ENCODE measurements around the gene VPS54. TPM values are rescaled to one million over a fixed set of nuclear protein-coding genes. Genes with fewer than 3 reads are reported as not detected.
"Not testable (repeated sequence)": the region's sequence is repeated elsewhere in the genome, so short reads cannot be mapped to it uniquely, and the experiment has no call there.

VPS54 gene
- total and polyA plus RNA-seq, 5 donors = 8.5 to 14.8 (median 13.3) TPM

GRCh38 chr2:64007924-64008323, 11.3 kb downstream of the VPS54 start:
- ATAC-seq (no peak), DNase-seq (no peak)
- H3K27ac ChIP-seq (ENCODE audit: low read length) = no peak overlapping the region
- intact Hi-C loops (cut with DNase I) = no loop called here
- H3K27me3 ChIP-seq (ENCODE audit: control insufficient read depth, insufficient read depth) = no peaks in the 10 kb centered on the region
- 83% methylated on average over 7 of the region's 7 CpGs for WGBS
- peaks cover 5% of the 10 kb centered on the region for H3K4me1 ChIP-seq (ENCODE audit: control insufficient read depth, insufficient read depth, low read length)
- H3K9me3 ChIP-seq (ENCODE audit: control insufficient read depth, low read length) = no peaks in the 10 kb centered on the region
- no peak overlapping the region for H3K4me3 ChIP-seq (ENCODE audit: low read length)

GRCh38 chr2:64005707-64006356, 13.4 kb downstream of the VPS54 start:
- H3K9me3 ChIP-seq (ENCODE audit: control insufficient read depth, low read length) = no peaks in the 10 kb centered on the region
- H3K4me3 ChIP-seq (ENCODE audit: low read length) = no peak overlapping the region
- H3K4me1 ChIP-seq (ENCODE audit: control insufficient read depth, insufficient read depth, low read length) = peaks cover 14% of the 10 kb centered on the region
- no peaks in the 10 kb centered on the region for H3K27me3 ChIP-seq (ENCODE audit: control insufficient read depth, insufficient read depth)
- WGBS = 97% methylated on average over 2 of the region's 2 CpGs
- H3K27ac ChIP-seq (ENCODE audit: low read length) = no peak overlapping the region
- intact Hi-C loops (cut with DNase I) = no loop called here
- ATAC-seq = no peak
- DNase-seq = no peak

- H3K9me3 ChIP-seq (ENCODE audit: control insufficient read depth, low read length) = no peaks in the 10 kb centered on the region
- intact Hi-C loops (cut with DNase I) = no loop called here
- peaks cover 14% of the 10 kb centered on the region for H3K4me1 ChIP-seq (ENCODE audit: control insufficient read depth, insufficient read depth, low read length)
- ATAC-seq (no peak), DNase-seq (no peak)
- H3K27ac ChIP-seq (ENCODE audit: low read length) = no peak overlapping the region
- H3K27me3 ChIP-seq (ENCODE audit: control insufficient read depth, insufficient read depth) = no peaks in the 10 kb centered on the region
- no peak overlapping the region for H3K4me3 ChIP-seq (ENCODE audit: low read length)
Measured at GRCh38 chr2:64003239-64003638, 16.0 kb downstream of the VPS54 start.

GRCh38 chr2:64001382-64002101, 17.7 kb downstream of the VPS54 start:
- Histone ChIP-seq H3K27me3 (ENCODE audit: control insufficient read depth, insufficient read depth) (no peaks in the 10 kb centered on the region), H3K27ac (ENCODE audit: low read length) (no peak overlapping the region), H3K4me1 (ENCODE audit: control insufficient read depth, insufficient read depth, low read length) (peaks cover 13% of the 10 kb centered on the region), H3K9me3 (ENCODE audit: control insufficient read depth, low read length) (no peaks in the 10 kb centered on the region), H3K4me3 (ENCODE audit: low read length) (no peak overlapping the region)
- intact Hi-C loops (cut with DNase I) = no loop called here
- WGBS = 92% methylated on average over 5 of the region's 5 CpGs
- ATAC-seq = peak; percentile 34 to 38
- no peak for DNase-seq

- no peak overlapping the region for H3K4me3 ChIP-seq (ENCODE audit: low read length)
- H3K4me1 ChIP-seq (ENCODE audit: control insufficient read depth, insufficient read depth, low read length) = peaks cover 12% of the 10 kb centered on the region
- WGBS = 97% methylated on average over 5 of the region's 5 CpGs
- H3K27me3 ChIP-seq (ENCODE audit: control insufficient read depth, insufficient read depth) = no peaks in the 10 kb centered on the region
- intact Hi-C loops (cut with DNase I) = no loop called here
- H3K9me3 ChIP-seq (ENCODE audit: control insufficient read depth, low read length) = no peaks in the 10 kb centered on the region
- H3K27ac ChIP-seq (ENCODE audit: low read length) = no peak overlapping the region
- peak in 1 of 2 donors; percentile 11 for ATAC-seq
- no peak for DNase-seq
Measured at GRCh38 chr2:64000630-64001381, 18.4 kb downstream of the VPS54 start.

- Histone ChIP-seq H3K9me3 (ENCODE audit: control insufficient read depth, low read length) (no peaks in the 10 kb centered on the region), H3K4me3 (ENCODE audit: low read length) (no peak overlapping the region), H3K27ac (ENCODE audit: low read length) (no peak overlapping the region), H3K4me1 (ENCODE audit: control insufficient read depth, insufficient read depth, low read length) (peaks cover 12% of the 10 kb centered on the region), H3K27me3 (ENCODE audit: control insufficient read depth, insufficient read depth) (no peaks in the 10 kb centered on the region)
- WGBS = 96% methylated on average over 2 of the region's 2 CpGs
- intact Hi-C loops (cut with DNase I) = no loop called here
- DNase-seq = no peak
- ATAC-seq = no peak
Measured at GRCh38 chr2:63999049-63999448, 20.2 kb downstream of the VPS54 start.

- H3K4me1 ChIP-seq (ENCODE audit: control insufficient read depth, insufficient read depth, low read length); ATAC-seq; H3K27ac ChIP-seq (ENCODE audit: low read length); intact Hi-C loops (cut with DNase I); H3K27me3 ChIP-seq (ENCODE audit: control insufficient read depth, insufficient read depth); H3K4me3 ChIP-seq (ENCODE audit: low read length); H3K9me3 ChIP-seq (ENCODE audit: control insufficient read depth, low read length); DNase-seq: not testable (repeated sequence)
- WGBS = 96% methylated on average over 10 of the region's 10 CpGs
Measured at GRCh38 chr2:63996582-63997198, 22.5 kb downstream of the VPS54 start.

- intact Hi-C loops (cut with DNase I); H3K27me3 ChIP-seq (ENCODE audit: control insufficient read depth, insufficient read depth); H3K27ac ChIP-seq (ENCODE audit: low read length); H3K4me1 ChIP-seq (ENCODE audit: control insufficient read depth, insufficient read depth, low read length); ATAC-seq; H3K9me3 ChIP-seq (ENCODE audit: control insufficient read depth, low read length); DNase-seq; H3K4me3 ChIP-seq (ENCODE audit: low read length): not testable (repeated sequence)
- WGBS = 96% methylated on average over 9 of the region's 9 CpGs
Measured at GRCh38 chr2:63994329-63995070, 24.7 kb downstream of the VPS54 start.

- DNase-seq (no peak), ATAC-seq (no peak)
- H3K4me3 ChIP-seq (ENCODE audit: low read length) = no peak overlapping the region
- H3K9me3 ChIP-seq (ENCODE audit: control insufficient read depth, low read length) = no peaks in the 10 kb centered on the region
- intact Hi-C loops (cut with DNase I) = no loop called here
- no peaks in the 10 kb centered on the region for H3K27me3 ChIP-seq (ENCODE audit: control insufficient read depth, insufficient read depth)
- no peak overlapping the region for H3K27ac ChIP-seq (ENCODE audit: low read length)
- no peaks in the 10 kb centered on the region for H3K4me1 ChIP-seq (ENCODE audit: control insufficient read depth, insufficient read depth, low read length)
- WGBS = 82% methylated on average over 5 of the region's 5 CpGs
Measured at GRCh38 chr2:63993871-63994270, 25.4 kb downstream of the VPS54 start.

GRCh38 chr2:63993130-63993584, 26.1 kb downstream of the VPS54 start:
- H3K27ac ChIP-seq (ENCODE audit: low read length); intact Hi-C loops (cut with DNase I); H3K4me3 ChIP-seq (ENCODE audit: low read length); H3K9me3 ChIP-seq (ENCODE audit: control insufficient read depth, low read length); ATAC-seq; DNase-seq; H3K27me3 ChIP-seq (ENCODE audit: control insufficient read depth, insufficient read depth); H3K4me1 ChIP-seq (ENCODE audit: control insufficient read depth, insufficient read depth, low read length): not testable (repeated sequence)
- 85% methylated on average over 9 of the region's 9 CpGs for WGBS

All from right cardiac atrium (tissue), 5 donors.